ENCODE measurements around the gene OR6N2.

The OR6N2 gene

DNA sequence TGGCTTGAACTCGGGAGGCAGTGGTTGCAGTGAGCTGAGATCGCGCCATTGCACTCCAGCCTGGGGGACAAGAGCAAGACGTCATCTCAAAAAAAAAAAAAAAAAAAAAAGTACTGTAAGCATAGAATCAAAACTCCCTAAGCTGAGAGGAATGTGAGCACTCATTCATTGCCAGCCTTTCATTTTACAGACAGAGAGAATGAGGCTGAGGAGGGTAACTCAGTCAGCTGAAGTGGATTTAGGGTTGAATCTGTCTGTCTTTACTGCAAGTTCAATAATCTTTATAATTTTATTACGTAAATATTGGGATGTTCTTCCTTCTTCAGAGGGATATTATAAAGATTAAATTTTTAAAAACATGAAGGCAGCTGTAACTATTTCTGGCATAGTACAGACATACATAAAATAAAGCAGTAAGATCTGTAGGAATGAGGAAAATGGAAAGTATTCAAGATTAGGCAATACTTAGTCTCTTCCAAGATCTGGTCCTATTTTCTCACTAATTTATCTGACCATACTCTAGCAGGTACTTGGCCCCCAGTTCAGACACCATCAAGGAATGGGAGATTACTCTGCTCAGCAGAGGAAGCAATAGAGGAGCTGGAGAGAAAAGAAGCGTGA is 26.0 kb upstream of the OR6N2 start:
- Histone ChIP-seq H3K36me3 (ENCODE audit: low read length) (no peaks in the 10 kb centered on the region), H3K9me2 (replicated peaks; ENCODE audit: insufficient read depth, low read length) (no peaks in the 10 kb centered on the region), H3K27me3 (ENCODE audit: low read length) (no peaks in the 10 kb centered on the region), H3F3A (ENCODE audit: insufficient read depth) (no peaks in the 10 kb centered on the region), H3K9ac (ENCODE audit: low read length) (no peak overlapping the region), H3K4me3 (ENCODE audit: insufficient read depth, low read length, poor library complexity, severe bottlenecking) (no peak overlapping the region), H3K27ac (ENCODE audit: low read depth, low read length) (no peak overlapping the region), H3K79me2 (ENCODE audit: insufficient read depth, low read length) (no peaks in the 10 kb centered on the region), H3K4me2 (ENCODE audit: low read depth, low read length, poor library complexity, severe bottlenecking) (no peak overlapping the region), H4K20me1 (ENCODE audit: low read depth, low read length) (no peaks in the 10 kb centered on the region), H2AFZ (ENCODE audit: low read depth, low read length, severe bottlenecking) (no peak overlapping the region), H3K9me3 (ENCODE audit: insufficient read depth, low read length) (no peaks in the 10 kb centered on the region)
- TF ChIP-seq, protein P1, sequence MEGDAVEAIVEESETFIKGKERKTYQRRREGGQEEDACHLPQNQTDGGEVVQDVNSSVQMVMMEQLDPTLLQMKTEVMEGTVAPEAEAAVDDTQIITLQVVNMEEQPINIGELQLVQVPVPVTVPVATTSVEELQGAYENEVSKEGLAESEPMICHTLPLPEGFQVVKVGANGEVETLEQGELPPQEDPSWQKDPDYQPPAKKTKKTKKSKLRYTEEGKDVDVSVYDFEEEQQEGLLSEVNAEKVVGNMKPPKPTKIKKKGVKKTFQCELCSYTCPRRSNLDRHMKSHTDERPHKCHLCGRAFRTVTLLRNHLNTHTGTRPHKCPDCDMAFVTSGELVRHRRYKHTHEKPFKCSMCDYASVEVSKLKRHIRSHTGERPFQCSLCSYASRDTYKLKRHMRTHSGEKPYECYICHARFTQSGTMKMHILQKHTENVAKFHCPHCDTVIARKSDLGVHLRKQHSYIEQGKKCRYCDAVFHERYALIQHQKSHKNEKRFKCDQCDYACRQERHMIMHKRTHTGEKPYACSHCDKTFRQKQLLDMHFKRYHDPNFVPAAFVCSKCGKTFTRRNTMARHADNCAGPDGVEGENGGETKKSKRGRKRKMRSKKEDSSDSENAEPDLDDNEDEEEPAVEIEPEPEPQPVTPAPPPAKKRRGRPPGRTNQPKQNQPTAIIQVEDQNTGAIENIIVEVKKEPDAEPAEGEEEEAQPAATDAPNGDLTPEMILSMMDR (IDR thresholded peaks at IDR 0.05; ENCODE audit: insufficient read depth, low read length, poor library complexity, severe bottlenecking): no peak
- TF ChIP-seq EZH2phosphoT487 (conservative IDR thresholded peaks at IDR 0.05; ENCODE audit: low read length): no peak

DNA sequence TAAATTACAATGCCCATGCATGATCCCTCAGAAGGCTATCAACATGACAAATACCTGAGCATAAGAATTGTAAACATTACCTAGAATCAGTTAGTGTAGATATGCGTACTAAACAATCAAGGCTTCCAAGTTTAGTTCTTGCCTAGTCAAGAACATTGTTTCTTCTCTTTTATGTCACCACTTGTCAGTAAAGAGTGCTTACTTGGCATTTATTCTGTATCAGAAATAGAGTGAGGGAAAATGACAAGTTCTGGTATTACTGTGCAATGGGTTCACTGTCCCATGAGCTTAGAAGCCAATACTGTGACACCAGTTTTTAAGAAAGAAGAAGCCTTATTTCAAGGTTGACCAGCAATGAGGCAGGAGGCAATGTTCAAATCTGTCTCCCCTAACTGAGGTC is 22.7 kb upstream of the OR6N2 start:
- H3K27me3 ChIP-seq (ENCODE audit: low read length): no peaks in the 10 kb centered on the region

DNA sequence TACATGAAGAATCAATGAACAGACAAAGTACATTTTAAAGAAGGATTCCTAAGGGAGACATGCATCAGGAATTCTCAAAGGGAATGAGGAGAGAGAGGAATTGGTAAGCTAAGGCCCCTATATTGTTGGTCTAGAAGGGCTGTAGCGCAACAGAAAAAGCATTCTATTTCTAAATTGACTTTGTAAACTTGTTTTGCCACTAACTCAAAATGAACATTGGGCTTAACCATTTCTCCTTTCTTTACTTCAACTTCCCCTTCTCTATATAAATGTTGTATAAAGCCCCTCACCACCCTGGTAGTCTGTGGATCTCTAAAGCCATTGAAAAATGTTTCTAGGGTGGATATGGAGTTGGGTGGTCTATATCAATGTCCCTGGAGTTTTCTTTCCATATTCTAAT is 20.4 kb upstream of the OR6N2 start:
- Histone ChIP-seq H3K27me3 (ENCODE audit: low read length) (no peaks in the 10 kb centered on the region), H2AFZ (ENCODE audit: low read depth, low read length, severe bottlenecking) (no peak overlapping the region), H3K36me3 (ENCODE audit: low read length) (no peaks in the 10 kb centered on the region), H3K9me2 (replicated peaks; ENCODE audit: insufficient read depth, low read length) (no peaks in the 10 kb centered on the region), H4K20me1 (ENCODE audit: low read depth, low read length) (no peaks in the 10 kb centered on the region), H3K9me3 (ENCODE audit: insufficient read depth, low read length) (no peaks in the 10 kb centered on the region), H3K4me3 (ENCODE audit: insufficient read depth, low read length, poor library complexity, severe bottlenecking) (no peak overlapping the region), H3K9ac (ENCODE audit: low read length) (no peak overlapping the region), H3K27ac (ENCODE audit: low read depth, low read length) (no peak overlapping the region), H3F3A (ENCODE audit: insufficient read depth) (no peaks in the 10 kb centered on the region), H3K79me2 (ENCODE audit: insufficient read depth, low read length) (no peaks in the 10 kb centered on the region), H3K4me2 (ENCODE audit: low read depth, low read length, poor library complexity, severe bottlenecking) (no peak overlapping the region)
- no peak for TF ChIP-seq EZH2phosphoT487 (conservative IDR thresholded peaks at IDR 0.05; ENCODE audit: low read length)
- TF ChIP-seq, protein P1 (IDR thresholded peaks at IDR 0.05; ENCODE audit: insufficient read depth, low read length, poor library complexity, severe bottlenecking): no peak

More for the DNA sequence above, 22.7 kb upstream of the OR6N2 start:
- H3K9me2 ChIP-seq (replicated peaks; ENCODE audit: insufficient read depth, low read length): no peaks in the 10 kb centered on the region
- no peak overlapping the region for H3K27ac ChIP-seq (ENCODE audit: low read depth, low read length)
- H3K79me2 ChIP-seq (ENCODE audit: insufficient read depth, low read length): no peaks in the 10 kb centered on the region
- TF ChIP-seq EZH2phosphoT487 (conservative IDR thresholded peaks at IDR 0.05; ENCODE audit: low read length): no peak
- TF ChIP-seq, protein P1 (IDR thresholded peaks at IDR 0.05; ENCODE audit: insufficient read depth, low read length, poor library complexity, severe bottlenecking): no peak
- H2AFZ ChIP-seq (ENCODE audit: low read depth, low read length, severe bottlenecking): no peak overlapping the region
- H3K4me2 ChIP-seq (ENCODE audit: low read depth, low read length, poor library complexity, severe bottlenecking): no peak overlapping the region
- no peaks in the 10 kb centered on the region for H3F3A ChIP-seq (ENCODE audit: insufficient read depth)
- no peak overlapping the region for H3K4me3 ChIP-seq (ENCODE audit: insufficient read depth, low read length, poor library complexity, severe bottlenecking)
- no peak overlapping the region for H3K9ac ChIP-seq (ENCODE audit: low read length)
- no peaks in the 10 kb centered on the region for H4K20me1 ChIP-seq (ENCODE audit: low read depth, low read length)
- no peaks in the 10 kb centered on the region for H3K9me3 ChIP-seq (ENCODE audit: insufficient read depth, low read length)
- H3K36me3 ChIP-seq (ENCODE audit: low read length): no peaks in the 10 kb centered on the region

Data from SU-DHL-6 (cell line).